Type B pancreatic cell (in vitro differentiated cells): ENCODE data around the gene FERMT3. TPM values are rescaled to one million over a fixed set of nuclear protein-coding genes. Genes with fewer than 3 reads are reported as not detected.

Source experiments
- DNase-seq: peaks from one replicate; pipeline ENCODE4 v3.0.0; 2021; ENCODE audit warnings: mixed read lengths; ENCODE audit not compliant: unreplicated experiment; ENCODE audit errors: extremely low spot score
- H3K27ac Mint-ChIP-seq: 2 replicates; pipeline ENCODE4 v1.8.0; 2021; ENCODE audit warnings: mild to moderate bottlenecking, mixed read lengths
- H3K27me3 Mint-ChIP-seq: 2 replicates; pipeline ENCODE4 v1.8.0; 2021; ENCODE audit warnings: mixed read lengths
- H3K36me3 Mint-ChIP-seq: 2 replicates; pipeline ENCODE4 v1.8.0; 2021; ENCODE audit warnings: mixed read lengths
- H3K4me1 Mint-ChIP-seq: one replicate; pipeline ENCODE4 v1.8.0; 2021; ENCODE audit warnings: mixed read lengths; ENCODE audit not compliant: unreplicated experiment
- H3K4me3 Mint-ChIP-seq: 2 replicates; pipeline ENCODE4 v1.8.0; 2021; ENCODE audit warnings: mild to moderate bottlenecking, mixed read lengths
- H3K9me3 Mint-ChIP-seq: 2 replicates; pipeline ENCODE4 v1.8.0; 2021; ENCODE audit warnings: mixed read lengths
- CTCF ChIP-seq: fragments of 200-600 bp; sonication (generic); conservative IDR thresholded peaks from 2 replicates; pipeline ENCODE4 v1.5.0; 2021; ENCODE audit warnings: antibody characterized with exemption, mild to moderate bottlenecking
- total RNA-seq: library from RNA; stranded (reverse); gene quantifications from 2 replicates; pipeline ENCODE4 v1.2.1, GENCODE V29; 2021; ENCODE audit warnings: low replicate concordance

FERMT3 gene
- total RNA-seq, 1 donor from 2014 or later = 3.5 TPM

DNA sequence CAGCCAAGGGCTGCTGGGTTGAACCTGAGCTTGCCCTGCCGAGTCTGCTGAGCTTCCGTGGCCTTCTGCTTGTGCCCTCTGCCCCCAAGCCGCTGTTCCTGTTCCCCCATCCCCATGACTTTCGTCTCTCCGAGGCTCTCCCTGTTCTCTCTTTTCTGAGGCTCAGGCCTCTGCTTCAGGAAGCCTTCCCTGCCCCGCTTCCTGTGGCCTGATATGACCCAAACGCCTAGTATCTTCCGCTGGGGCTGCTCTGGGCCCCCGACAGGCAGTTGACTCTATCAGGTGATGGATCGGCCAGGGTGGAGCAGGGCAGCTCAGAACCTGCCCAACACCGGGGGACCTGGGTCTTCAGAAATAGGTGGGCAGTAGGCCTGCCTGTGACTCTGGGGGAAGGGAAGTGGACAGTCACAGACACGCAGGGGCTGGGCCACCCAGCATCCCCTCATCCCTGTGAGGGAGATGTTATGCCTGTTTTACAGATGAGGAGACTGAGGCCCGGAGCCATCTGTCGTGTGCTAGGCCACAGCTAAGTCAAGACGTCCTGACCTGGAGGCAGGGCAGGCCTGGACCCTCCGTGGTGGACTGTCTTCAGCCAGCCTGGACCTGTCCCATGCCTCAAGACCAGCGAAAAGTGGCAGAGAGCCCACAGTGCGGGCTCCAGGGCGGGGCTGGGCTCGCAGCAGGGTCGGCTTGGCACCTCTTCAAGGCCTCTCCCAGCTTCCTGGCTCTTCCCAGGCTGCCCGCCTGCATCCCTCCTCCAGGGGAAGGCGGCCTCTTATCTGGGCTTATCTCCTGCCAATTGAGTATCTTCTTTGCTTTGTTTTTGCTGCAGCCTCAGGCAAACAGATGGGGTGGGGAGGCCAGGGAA is 61.7 kb downstream of the FERMT3 start:
- Mint-ChIP-seq H3K9me3 (no peaks in the 10 kb centered on the region), H3K27ac (peak overlapping the region; percentile 99), H3K4me1 (peaks cover 19% of the 10 kb centered on the region), H3K27me3 (peaks cover 5% of the 10 kb centered on the region), H3K36me3 (peaks cover 4% of the 10 kb centered on the region), H3K4me3 (peak overlapping the region; percentile 100)
- no peak for DNase-seq
- no peak for TF ChIP-seq CTCF

- DNase-seq = no peak
- peaks cover 19% of the 10 kb centered on the region for H3K4me1 Mint-ChIP-seq
Observed at GRCh38 chr11:64268893-64269539, 62.5 kb downstream of the FERMT3 start.

DNA sequence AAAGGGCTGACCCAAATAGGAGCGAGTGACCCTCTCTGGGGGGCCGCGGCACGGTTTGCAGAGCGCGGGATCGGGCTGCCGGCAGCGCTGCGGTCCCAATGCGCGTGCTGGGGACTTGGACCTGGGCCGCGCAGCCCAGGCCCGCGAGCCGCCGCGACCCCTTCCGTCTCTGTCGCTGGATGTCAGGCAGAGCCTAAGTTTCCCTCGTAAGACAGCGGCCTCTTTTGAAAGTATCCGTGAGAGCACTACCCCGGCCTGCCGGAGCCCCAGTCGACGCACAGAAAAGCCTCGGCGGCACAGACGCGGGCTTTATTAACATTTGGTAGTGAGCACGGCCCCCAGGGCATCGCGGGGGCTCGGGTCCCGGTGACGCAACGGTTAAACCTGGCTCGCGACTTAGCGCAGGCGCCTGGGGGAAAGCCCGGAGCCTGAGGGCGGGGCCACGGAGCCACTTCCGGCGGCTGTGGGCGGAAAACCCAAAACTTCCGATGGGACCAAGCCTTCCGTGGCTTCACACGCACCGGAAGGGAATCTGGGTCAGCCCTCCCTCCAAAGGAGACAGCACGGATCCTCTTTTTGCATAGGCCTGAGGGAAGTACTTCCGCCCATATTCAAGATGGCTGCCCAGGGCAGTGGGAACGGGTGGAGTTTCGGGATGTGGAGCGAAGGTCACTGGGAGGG is 63.2 kb downstream of the FERMT3 start:
- TF ChIP-seq CTCF = peak; percentile 14
- DNase-seq = peak; percentile 98
- Mint-ChIP-seq H3K4me1 (peaks cover 19% of the 10 kb centered on the region), H3K27ac (peak overlapping the region; percentile 99), H3K4me3 (peak overlapping the region; percentile 100), H3K9me3 (no peaks in the 10 kb centered on the region), H3K27me3 (peaks cover 5% of the 10 kb centered on the region), H3K36me3 (peaks cover 4% of the 10 kb centered on the region)

More at GRCh38 chr11:64268893-64269539, 62.5 kb downstream of the FERMT3 start:
- Mint-ChIP-seq H3K27ac (peak overlapping the region; percentile 99), H3K27me3 (peaks cover 5% of the 10 kb centered on the region), H3K36me3 (peaks cover 4% of the 10 kb centered on the region), H3K4me3 (peak overlapping the region; percentile 100), H3K9me3 (no peaks in the 10 kb centered on the region)
- TF ChIP-seq CTCF = peak; percentile 15

Other genes starting within 250 kb of the FERMT3 start
- gene COX8A, start 232.1 kb upstream of the FERMT3 start, total RNA-seq = 307 and 324 TPM in 2 replicates
- 101 and 105 TPM in 2 replicates for gene OTUB1, start 220.3 kb upstream of the FERMT3 start, total RNA-seq
- gene FLRT1, start 170.8 kb upstream of the FERMT3 start, total RNA-seq = 0.26 and 3.0 TPM in 2 replicates
- 21.1 and 22.3 TPM in 2 replicates for gene MACROD1, start 40.6 kb upstream of the FERMT3 start, total RNA-seq
- gene STIP1, start 20.6 kb upstream of the FERMT3 start, total RNA-seq = 176 and 206 TPM in 2 replicates
- gene TRPT1, start 19.5 kb downstream of the FERMT3 start, total RNA-seq = 34.2 and 38.9 TPM in 2 replicates
- gene NUDT22, start 19.6 kb downstream of the FERMT3 start, total RNA-seq = 47.9 and 49.0 TPM in 2 replicates
- gene DNAJC4, start 23.8 kb downstream of the FERMT3 start, total RNA-seq = 48.2 and 50.8 TPM in 2 replicates
- gene VEGFB, start 27.9 kb downstream of the FERMT3 start, total RNA-seq = 66.3 and 71.8 TPM in 2 replicates
- 52.8 and 69.6 TPM in 2 replicates for gene FKBP2, start 34.4 kb downstream of the FERMT3 start, total RNA-seq
- gene PPP1R14B, start 40.2 kb downstream of the FERMT3 start, total RNA-seq = 187 and 274 TPM in 2 replicates
- gene PLCB3, start 44.8 kb downstream of the FERMT3 start, total RNA-seq = 40.7 and 56.2 TPM in 2 replicates
- 39.3 and 48.7 TPM in 2 replicates for gene BAD, start 77.9 kb downstream of the FERMT3 start, total RNA-seq
- 43.7 and 47.9 TPM in 2 replicates for gene GPR137, start 79.1 kb downstream of the FERMT3 start, total RNA-seq
- 0.19 TPM in 1 of 2 replicates, not detected in the other for gene KCNK4, start 84.6 kb downstream of the FERMT3 start, total RNA-seq
- not detected in 2 replicates for gene CATSPERZ, start 93.6 kb downstream of the FERMT3 start, total RNA-seq
- gene ESRRA, start 98.8 kb downstream of the FERMT3 start, total RNA-seq = 41.7 and 76.0 TPM in 2 replicates
- gene TRMT112, start 110.8 kb downstream of the FERMT3 start, total RNA-seq = 160 and 198 TPM in 2 replicates
- gene PRDX5, start 111.4 kb downstream of the FERMT3 start, total RNA-seq = 166 and 227 TPM in 2 replicates
- gene CCDC88B, start 133.5 kb downstream of the FERMT3 start, total RNA-seq = 2.8 and 3.1 TPM in 2 replicates
- 26.4 and 49.8 TPM in 2 replicates for gene RPS6KA4, start 152.4 kb downstream of the FERMT3 start, total RNA-seq